MCF 10A (cell line): Measurements from ENCODE around the gene FAM81A. TPM values are rescaled to one million over a fixed set of nuclear protein-coding genes. Genes with fewer than 3 reads are reported as not detected.

Experiments used
- BruUV-seq: library from RNA; stranded (reverse); fragments of 400-500 nt; replicated peaks from 2 replicates; lab custom pipeline; 2021; lab: Mats Ljungman, UMichigan
- CTCF ChIA-PET: fragments of 300-600 bp; sonication (Branson Sonifier 250); formaldehyde crosslinking; extraction: SDS; loops from one replicate; lab custom pipeline; 2021; ENCODE audit warnings: antibody characterized with exemption, inconsistent platforms; lab: Yijun Ruan, JAX
- POLR2A ChIA-PET: fragments of 300-600, 350-650 bp; sonication (Branson Sonifier 250); formaldehyde crosslinking; extraction: SDS; loops from one replicate; lab custom pipeline; 2020; ENCODE audit warnings: antibody characterized with exemption, inconsistent platforms; lab: Yijun Ruan, JAX
- DNase-seq: peaks from one replicate; pipeline ENCODE4 v3.0.0-alpha.2; 2018; ENCODE audit not compliant: unreplicated experiment
- H3K27ac Mint-ChIP-seq: one replicate; pipeline ENCODE4 v1.8.0; 2022; ENCODE audit warnings: mild to moderate bottlenecking, low read depth, mixed read lengths; ENCODE audit not compliant: unreplicated experiment
- H3K27me3 Mint-ChIP-seq: one replicate; pipeline ENCODE4 v1.8.0; 2022; ENCODE audit warnings: mixed read lengths; ENCODE audit not compliant: insufficient read depth, unreplicated experiment
- H3K36me3 Mint-ChIP-seq: one replicate; pipeline ENCODE4 v1.8.0; 2022; ENCODE audit warnings: mild to moderate bottlenecking, moderate library complexity, mixed read lengths; ENCODE audit not compliant: insufficient read depth, unreplicated experiment
- H3K4me1 Mint-ChIP-seq: one replicate; pipeline ENCODE4 v1.8.0; 2022; ENCODE audit warnings: mixed read lengths; ENCODE audit not compliant: insufficient read depth, unreplicated experiment
- H3K4me3 Mint-ChIP-seq: one replicate; pipeline ENCODE4 v1.8.0; 2022; ENCODE audit warnings: mild to moderate bottlenecking, moderate library complexity, mixed read lengths; ENCODE audit not compliant: unreplicated experiment
- H3K9me3 Mint-ChIP-seq: one replicate; pipeline ENCODE4 v1.8.0; 2022; ENCODE audit warnings: mixed read lengths; ENCODE audit not compliant: unreplicated experiment
- intact Hi-C: fragments of 100-400 bp; cut with micrococcal nuclease; formaldehyde crosslinking; loops from 2 replicates; pipeline ENCODE4 v1.14.1; 2022
- total RNA-seq: library from RNA; stranded (reverse); gene quantifications from 2 replicates; pipeline ENCODE4 v1.2.3, GENCODE V29; 2022
- TF ChIP-seq, protein P1 (sequence below): fragments of 200-600 bp; IDR thresholded peaks from one replicate; pipeline ENCODE4 v1.8.0; 2022; ENCODE audit warnings: antibody characterized with exemption, mild to moderate bottlenecking; ENCODE audit not compliant: unreplicated experiment

FAM81A gene
- total RNA-seq, 1 experiment from 2014 or later, result 1.1 TPM

DNA sequence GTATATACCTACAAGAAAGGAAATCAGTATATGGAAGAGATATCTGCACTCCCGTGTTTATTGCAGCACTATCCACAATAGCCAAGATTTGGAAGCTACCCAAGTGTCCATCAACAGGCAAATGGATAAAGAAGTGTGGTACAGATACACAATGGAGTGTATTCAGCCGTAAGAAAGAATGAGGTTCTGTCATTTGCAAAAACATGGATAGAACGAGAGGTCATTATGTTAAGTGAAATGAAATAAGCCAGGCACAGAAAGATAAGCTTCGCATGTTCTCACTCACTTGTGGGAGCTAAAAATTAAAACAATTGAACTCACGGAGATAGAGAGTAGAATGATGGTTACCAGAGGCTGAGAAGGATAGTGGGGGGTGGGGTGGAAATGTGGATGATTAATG is 53.1 kb downstream of the FAM81A start:
- Mint-ChIP-seq H3K4me1 (peaks cover 8% of the 10 kb centered on the region), H3K9me3 (no peaks in the 10 kb centered on the region), H3K27ac (peak overlapping the region; percentile 5), H3K4me3 (no peak overlapping the region), H3K27me3 (no peaks in the 10 kb centered on the region), H3K36me3 (no peaks in the 10 kb centered on the region)
- ChIA-PET POLR2A (interaction anchor here (0.5 kb wide), 1 partner anchor 605 kb away, joined by 4 read pairs; no protein-coding TSS in a partner anchor), CTCF (interaction anchor here (0.6 to 1.6 kb wide), 4 partner anchors 113 to 1304 kb away, joined by 3 to 12 read pairs (median 4); no protein-coding TSS in a partner anchor)
- TF ChIP-seq, protein P1, sequence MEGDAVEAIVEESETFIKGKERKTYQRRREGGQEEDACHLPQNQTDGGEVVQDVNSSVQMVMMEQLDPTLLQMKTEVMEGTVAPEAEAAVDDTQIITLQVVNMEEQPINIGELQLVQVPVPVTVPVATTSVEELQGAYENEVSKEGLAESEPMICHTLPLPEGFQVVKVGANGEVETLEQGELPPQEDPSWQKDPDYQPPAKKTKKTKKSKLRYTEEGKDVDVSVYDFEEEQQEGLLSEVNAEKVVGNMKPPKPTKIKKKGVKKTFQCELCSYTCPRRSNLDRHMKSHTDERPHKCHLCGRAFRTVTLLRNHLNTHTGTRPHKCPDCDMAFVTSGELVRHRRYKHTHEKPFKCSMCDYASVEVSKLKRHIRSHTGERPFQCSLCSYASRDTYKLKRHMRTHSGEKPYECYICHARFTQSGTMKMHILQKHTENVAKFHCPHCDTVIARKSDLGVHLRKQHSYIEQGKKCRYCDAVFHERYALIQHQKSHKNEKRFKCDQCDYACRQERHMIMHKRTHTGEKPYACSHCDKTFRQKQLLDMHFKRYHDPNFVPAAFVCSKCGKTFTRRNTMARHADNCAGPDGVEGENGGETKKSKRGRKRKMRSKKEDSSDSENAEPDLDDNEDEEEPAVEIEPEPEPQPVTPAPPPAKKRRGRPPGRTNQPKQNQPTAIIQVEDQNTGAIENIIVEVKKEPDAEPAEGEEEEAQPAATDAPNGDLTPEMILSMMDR, result no peak
- no TSS peak for BruUV-seq
- no peak for DNase-seq
- intact Hi-C loops, result loop anchor here (5.0 kb wide), 1 partner anchor 1264 kb away; no protein-coding TSS in a partner anchor

GRCh38 chr15:59492389-59493377 is 54.7 kb downstream of the FAM81A start:
- intact Hi-C loops, result loop anchor here (1.0 to 5.0 kb wide), 7 partner anchors 120 to 1265 kb away; partner anchors contain the start of genes CCNB2 and MYO1E
- ChIA-PET CTCF (interaction anchor here (0.6 to 4.9 kb wide), 23 partner anchors 8 to 538 kb away, joined by 3 to 25 read pairs (median 4); no protein-coding TSS in a partner anchor), POLR2A (interaction anchor here (0.6 to 1.8 kb wide), 5 partner anchors 118 to 505 kb away, joined by 3 to 5 read pairs (median 3); partner anchors contain the start of gene RNF111)
- Mint-ChIP-seq H3K4me1 (peaks cover 8% of the 10 kb centered on the region), H3K36me3 (no peaks in the 10 kb centered on the region), H3K27ac (no peak overlapping the region), H3K9me3 (no peaks in the 10 kb centered on the region), H3K27me3 (no peaks in the 10 kb centered on the region), H3K4me3 (no peak overlapping the region)
- TF ChIP-seq, protein P1, result peak; percentile 84
- no TSS peak for BruUV-seq
- DNase-seq, result peak; percentile 82

GRCh38 chr15:59501597-59501996 is 63.6 kb downstream of the FAM81A start:
- Mint-ChIP-seq H3K36me3 (peaks cover 6% of the 10 kb centered on the region), H3K27ac (no peak overlapping the region), H3K27me3 (no peaks in the 10 kb centered on the region), H3K9me3 (no peaks in the 10 kb centered on the region), H3K4me1 (no peaks in the 10 kb centered on the region), H3K4me3 (no peak overlapping the region)
- intact Hi-C loops, result loop anchor here (2.0 kb wide), 1 partner anchor 521 kb away; no protein-coding TSS in a partner anchor
- TF ChIP-seq, protein P1, result peak; percentile 74
- ChIA-PET CTCF (interaction anchor here (0.6 to 3.1 kb wide), 26 partner anchors 9 to 522 kb away, joined by 3 to 22 read pairs (median 4); no protein-coding TSS in a partner anchor), POLR2A (interaction anchor here (0.9 to 1.7 kb wide), 3 partner anchors 13 to 27 kb away, joined by 4 to 5 read pairs (median 4); no protein-coding TSS in a partner anchor)
- BruUV-seq, result no TSS peak
- DNase-seq, result peak; percentile 75

DNA sequence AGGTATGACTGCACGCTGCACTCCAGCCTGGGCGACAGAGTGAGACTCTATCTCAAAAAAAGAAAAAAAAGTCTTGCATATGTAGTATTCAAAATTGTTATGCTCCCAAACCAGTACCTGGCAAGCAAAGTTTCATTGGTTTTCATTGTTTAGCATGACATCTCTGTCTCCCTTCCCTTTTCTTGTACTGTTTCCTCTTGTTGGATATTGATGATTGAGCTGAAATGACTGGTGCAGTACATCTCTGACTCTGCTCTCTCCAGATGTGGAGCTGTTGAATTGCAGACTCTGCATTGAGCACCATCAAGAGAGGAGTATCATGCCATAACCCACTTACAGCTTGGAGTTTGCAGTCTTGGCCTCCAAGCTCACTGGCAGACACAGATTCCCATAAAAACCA is 77.2 kb downstream of the FAM81A start:
- POLR2A ChIA-PET, result interaction anchor here (1.0 to 2.0 kb wide), 3 partner anchors 14 to 516 kb away, joined by 3 to 4 read pairs (median 3); no protein-coding TSS in a partner anchor
- no peaks in the 10 kb centered on the region for H3K9me3 Mint-ChIP-seq
- no peaks in the 10 kb centered on the region for H3K4me1 Mint-ChIP-seq
- TF ChIP-seq, protein P1, result no peak
- intact Hi-C loops, result no loop called here
- no peak overlapping the region for H3K27ac Mint-ChIP-seq
- no peak for DNase-seq
- no peaks in the 10 kb centered on the region for H3K27me3 Mint-ChIP-seq
- H3K4me3 Mint-ChIP-seq, result no peak overlapping the region
- BruUV-seq, result no TSS peak
- CTCF ChIA-PET, result interaction anchor here (0.5 to 2.5 kb wide), 7 partner anchors 14 to 999 kb away, joined by 3 to 19 read pairs (median 3); no protein-coding TSS in a partner anchor
- no peaks in the 10 kb centered on the region for H3K36me3 Mint-ChIP-seq
